Stimulated activated effector memory CD8-positive, alpha-beta T cell treated with anti-CD3 and anti-CD28 coated beads, Interleukin-12 subunit alpha, Interleukin-12 subunit beta, amount 100 ng/mL, for 72 hours (primary cell): ENCODE data around the gene ADAMTSL1.

ENCODE experiments used
- ATAC-seq: fragments of 150-1000 bp; cut with Tn5 transposase; 2 replicates; pipeline ENCODE4 v1.10.0; 2021
- DNase-seq, 2 donors: peaks; one replicate each; pipeline ENCODE4 v3.0.0; 2021 to 2022; ENCODE audit warnings: low spot score in 2 of 2
- H3K27ac Mint-ChIP-seq: one replicate; pipeline ENCODE4 v1.8.0; 2022; ENCODE audit warnings: mild to moderate bottlenecking, mixed read lengths
- H3K36me3 Mint-ChIP-seq: one replicate; pipeline ENCODE4 v1.8.0; 2022; ENCODE audit warnings: mild to moderate bottlenecking, mixed read lengths
- H3K4me1 Mint-ChIP-seq: one replicate; pipeline ENCODE4 v1.8.0; 2022; ENCODE audit warnings: mixed read lengths
- H3K4me3 Mint-ChIP-seq: one replicate; pipeline ENCODE4 v1.8.0; 2022; ENCODE audit warnings: mild to moderate bottlenecking, mixed read lengths
- H3K9me3 Mint-ChIP-seq: one replicate; pipeline ENCODE4 v1.8.0; 2022; ENCODE audit warnings: mixed read lengths

ADAMTSL1 gene

GRCh38 chr9:18548456-18548855, 74.5 kb downstream of the ADAMTSL1 start:
- ATAC-seq (no peak), DNase-seq (no peak)
- Mint-ChIP-seq H3K9me3 (no peaks in the 10 kb centered on the region), H3K36me3 (no peaks in the 10 kb centered on the region), H3K4me1 (no peaks in the 10 kb centered on the region), H3K27ac (no peak overlapping the region), H3K4me3 (no peak overlapping the region)

DNA sequence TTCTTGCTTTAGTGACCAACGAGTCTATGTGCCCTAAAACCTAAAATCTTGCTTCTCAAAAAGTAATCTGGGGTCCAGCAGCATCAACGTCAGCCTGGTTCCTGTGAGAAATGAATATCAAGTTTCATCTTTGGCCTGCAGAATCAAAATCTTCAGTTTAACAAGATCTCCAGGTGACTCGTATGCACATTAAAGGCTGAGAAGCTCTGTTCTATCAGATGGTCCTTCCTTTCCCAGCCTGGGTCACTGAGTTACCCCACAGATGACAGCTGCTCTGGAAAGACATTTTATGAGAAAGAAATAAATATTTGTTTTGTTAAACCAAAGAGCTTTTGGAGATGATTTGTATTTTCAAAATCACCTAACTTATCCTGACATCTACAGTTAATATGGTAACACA, 75.8 kb downstream of the ADAMTSL1 start:
- no peaks in the 10 kb centered on the region for H3K9me3 Mint-ChIP-seq
- no peak overlapping the region for H3K4me3 Mint-ChIP-seq
- H3K4me1 Mint-ChIP-seq = no peaks in the 10 kb centered on the region
- H3K27ac Mint-ChIP-seq = no peak overlapping the region
- H3K36me3 Mint-ChIP-seq = no peaks in the 10 kb centered on the region
- DNase-seq (no peak), ATAC-seq (no peak)

GRCh38 chr9:18550286-18550685, 76.3 kb downstream of the ADAMTSL1 start:
- DNase-seq (no peak), ATAC-seq (no peak)
- no peaks in the 10 kb centered on the region for H3K4me1 Mint-ChIP-seq
- no peak overlapping the region for H3K4me3 Mint-ChIP-seq
- H3K9me3 Mint-ChIP-seq = no peaks in the 10 kb centered on the region
- no peaks in the 10 kb centered on the region for H3K36me3 Mint-ChIP-seq
- H3K27ac Mint-ChIP-seq = no peak overlapping the region

- H3K4me1 Mint-ChIP-seq = no peaks in the 10 kb centered on the region
- ATAC-seq = no peak
- no peak for DNase-seq
- no peaks in the 10 kb centered on the region for H3K36me3 Mint-ChIP-seq
- no peak overlapping the region for H3K4me3 Mint-ChIP-seq
- no peak overlapping the region for H3K27ac Mint-ChIP-seq
- H3K9me3 Mint-ChIP-seq = peaks cover 4% of the 10 kb centered on the region
Observed at GRCh38 chr9:18554244-18554643, 80.3 kb downstream of the ADAMTSL1 start.

- Mint-ChIP-seq H3K4me1 (no peaks in the 10 kb centered on the region), H3K27ac (no peak overlapping the region), H3K4me3 (no peak overlapping the region), H3K9me3 (peaks cover 4% of the 10 kb centered on the region), H3K36me3 (no peaks in the 10 kb centered on the region)
- DNase-seq = no peak
- ATAC-seq = no peak
Observed at GRCh38 chr9:18555105-18555883, 81.3 kb downstream of the ADAMTSL1 start.

GRCh38 chr9:18564018-18564880, 90.3 kb downstream of the ADAMTSL1 start:
- Mint-ChIP-seq H3K9me3 (peaks cover 13% of the 10 kb centered on the region), H3K4me1 (no peaks in the 10 kb centered on the region), H3K36me3 (no peaks in the 10 kb centered on the region), H3K4me3 (no peak overlapping the region), H3K27ac (no peak overlapping the region)
- ATAC-seq (no peak), DNase-seq (no peak)

GRCh38 chr9:18566121-18566520, 92.2 kb downstream of the ADAMTSL1 start:
- Mint-ChIP-seq H3K4me1 (no peaks in the 10 kb centered on the region), H3K36me3 (no peaks in the 10 kb centered on the region), H3K4me3 (no peak overlapping the region), H3K27ac (no peak overlapping the region), H3K9me3 (peaks cover 8% of the 10 kb centered on the region)
- ATAC-seq = no peak
- DNase-seq = no peak

DNA sequence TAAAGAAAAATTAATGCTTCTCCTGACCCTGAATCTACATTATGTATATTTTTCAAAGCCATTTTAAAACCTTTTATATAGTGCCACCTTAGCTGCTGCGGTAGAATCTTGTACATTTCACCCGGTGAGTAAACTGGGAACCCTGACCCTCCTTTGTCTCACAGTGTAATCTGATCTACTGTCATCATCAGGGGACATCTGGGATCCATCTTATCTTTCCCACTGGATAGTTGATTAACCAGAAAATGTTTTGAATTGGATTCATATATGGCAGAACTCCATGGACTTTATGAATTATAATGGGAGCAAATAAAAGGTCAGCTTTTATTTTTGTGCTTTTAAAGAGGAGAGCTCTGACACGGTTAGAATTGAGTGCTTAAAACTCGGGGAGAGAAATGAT, 95.0 kb downstream of the ADAMTSL1 start:
- DNase-seq (no peak), ATAC-seq (no peak)
- Mint-ChIP-seq H3K9me3 (no peaks in the 10 kb centered on the region), H3K4me3 (no peak overlapping the region), H3K36me3 (no peaks in the 10 kb centered on the region), H3K4me1 (no peaks in the 10 kb centered on the region), H3K27ac (no peak overlapping the region)

DNA sequence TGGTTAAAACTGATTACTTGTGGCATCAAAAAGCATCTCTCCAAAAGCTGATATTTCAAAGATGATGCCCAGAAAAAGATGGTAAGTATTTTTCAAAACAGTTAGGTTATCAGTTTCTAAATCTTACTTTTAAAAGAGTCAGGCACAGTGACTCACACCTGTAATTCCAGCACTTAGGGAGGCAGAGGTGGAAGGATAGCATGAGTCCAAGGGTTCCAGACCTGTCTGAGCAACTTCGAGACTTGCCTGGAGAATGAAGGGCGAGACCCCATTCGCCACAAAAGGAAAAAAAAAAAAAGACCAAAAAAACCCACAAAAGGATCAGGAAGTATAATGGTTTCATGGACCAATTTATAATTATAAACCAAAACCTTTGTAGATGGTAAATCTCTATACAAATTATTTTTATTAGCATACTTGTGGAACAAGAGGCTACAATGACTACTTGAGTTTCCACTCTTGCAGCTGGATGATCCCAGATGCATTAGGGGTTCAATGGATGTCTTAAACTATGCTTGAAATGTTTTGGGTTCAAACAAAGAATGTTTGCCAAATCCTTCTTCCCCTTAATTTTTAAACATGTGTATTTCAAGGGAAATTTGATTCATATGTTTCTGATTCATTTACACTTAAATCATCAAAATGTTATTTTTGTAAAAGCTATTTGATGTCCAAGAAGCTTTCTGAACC, 96.1 kb downstream of the ADAMTSL1 start:
- no peak for ATAC-seq
- Mint-ChIP-seq H3K27ac (no peak overlapping the region), H3K9me3 (no peaks in the 10 kb centered on the region), H3K4me3 (no peak overlapping the region), H3K4me1 (no peaks in the 10 kb centered on the region), H3K36me3 (no peaks in the 10 kb centered on the region)
- no peak for DNase-seq

- no peaks in the 10 kb centered on the region for H3K36me3 Mint-ChIP-seq
- H3K4me1 Mint-ChIP-seq = no peaks in the 10 kb centered on the region
- H3K9me3 Mint-ChIP-seq = no peaks in the 10 kb centered on the region
- no peak overlapping the region for H3K27ac Mint-ChIP-seq
- ATAC-seq (no peak), DNase-seq (no peak)
- H3K4me3 Mint-ChIP-seq = no peak overlapping the region
Observed at GRCh38 chr9:18573021-18573556, 99.1 kb downstream of the ADAMTSL1 start.

- Mint-ChIP-seq H3K9me3 (peaks cover 2% of the 10 kb centered on the region), H3K36me3 (no peaks in the 10 kb centered on the region), H3K27ac (no peak overlapping the region), H3K4me3 (no peak overlapping the region), H3K4me1 (no peaks in the 10 kb centered on the region)
- no peak for ATAC-seq
- no peak for DNase-seq
Observed at GRCh38 chr9:18575686-18576085, 101.7 kb downstream of the ADAMTSL1 start.

DNA sequence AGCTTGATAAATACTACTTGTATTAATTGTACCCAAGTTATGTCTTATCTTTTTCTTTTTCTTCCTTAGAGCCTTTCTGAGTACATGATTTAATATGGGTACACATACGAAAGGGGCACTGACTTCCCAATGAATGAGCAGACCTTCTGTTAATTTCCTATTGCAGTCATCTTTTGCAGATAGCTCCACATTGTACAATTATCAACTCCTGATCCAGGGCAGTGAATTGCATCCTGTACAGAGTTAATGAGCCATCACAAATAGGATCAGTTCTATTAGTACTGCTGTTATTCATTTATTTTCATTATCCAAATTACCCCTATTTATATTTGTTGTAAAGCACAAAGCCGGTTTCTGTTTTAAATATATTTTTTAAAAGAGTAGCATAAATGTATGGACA, 105.6 kb downstream of the ADAMTSL1 start:
- Mint-ChIP-seq H3K9me3 (peaks cover 2% of the 10 kb centered on the region), H3K4me3 (no peak overlapping the region), H3K4me1 (no peaks in the 10 kb centered on the region), H3K36me3 (no peaks in the 10 kb centered on the region), H3K27ac (no peak overlapping the region)
- ATAC-seq (no peak), DNase-seq (no peak)

GRCh38 chr9:18580151-18580550, 106.2 kb downstream of the ADAMTSL1 start:
- peaks cover 2% of the 10 kb centered on the region for H3K9me3 Mint-ChIP-seq
- no peak overlapping the region for H3K27ac Mint-ChIP-seq
- ATAC-seq = no peak
- no peak overlapping the region for H3K4me3 Mint-ChIP-seq
- no peaks in the 10 kb centered on the region for H3K36me3 Mint-ChIP-seq
- DNase-seq = no peak
- no peaks in the 10 kb centered on the region for H3K4me1 Mint-ChIP-seq

- DNase-seq = no peak
- H3K27ac Mint-ChIP-seq = no peak overlapping the region
- no peaks in the 10 kb centered on the region for H3K4me1 Mint-ChIP-seq
- no peaks in the 10 kb centered on the region for H3K36me3 Mint-ChIP-seq
- no peak for ATAC-seq
- peaks cover 3% of the 10 kb centered on the region for H3K9me3 Mint-ChIP-seq
- no peak overlapping the region for H3K4me3 Mint-ChIP-seq
Observed at GRCh38 chr9:18585996-18586395, 112.0 kb downstream of the ADAMTSL1 start.

DNA sequence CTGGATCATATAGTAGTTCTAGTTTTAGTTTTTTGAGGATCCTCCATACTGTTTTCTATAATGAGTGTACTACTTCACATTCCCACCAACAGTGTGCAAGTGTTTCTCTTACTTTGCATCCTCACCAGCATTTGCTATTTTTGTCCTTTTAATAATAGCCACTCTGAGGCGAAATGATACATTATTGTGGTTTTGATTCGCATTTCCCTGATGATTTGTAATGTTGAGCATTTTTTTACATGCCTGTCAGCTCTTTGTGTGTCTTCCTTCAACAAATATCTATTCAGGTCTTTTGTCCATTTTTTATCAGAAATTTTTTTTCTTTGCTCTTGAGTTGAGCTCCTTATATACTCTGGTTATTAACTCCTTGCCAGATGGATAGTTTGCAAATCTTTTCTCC, 114.0 kb downstream of the ADAMTSL1 start:
- Mint-ChIP-seq H3K4me3 (no peak overlapping the region), H3K36me3 (no peaks in the 10 kb centered on the region), H3K27ac (no peak overlapping the region), H3K4me1 (no peaks in the 10 kb centered on the region), H3K9me3 (peaks cover 4% of the 10 kb centered on the region)
- no peak for DNase-seq
- no peak for ATAC-seq
